Hematopoietic multipotent progenitor cell treated with erythropoietin and hydrocortisone succinate and interleukin-3 and kit ligand, for 8 days (in vitro differentiated cells): ENCODE results near the gene CLEC7A.
A peak's percentile ranks its signal among the peaks of the same experiment; 100 is the strongest.

Experiments
- DNase-seq: peaks from one replicate; pipeline ENCODE4 v3.0.0-alpha.2; 2015

CLEC7A gene

GRCh38 chr12:10088955-10089900 lies 40.8 kb downstream of the CLEC7A start:
- no peak for DNase-seq

GRCh38 chr12:10088031-10088430 lies 42.0 kb downstream of the CLEC7A start:
- DNase-seq, result no peak

GRCh38 chr12:10086387-10086786 lies 43.6 kb downstream of the CLEC7A start:
- DNase-seq, result no peak

DNA sequence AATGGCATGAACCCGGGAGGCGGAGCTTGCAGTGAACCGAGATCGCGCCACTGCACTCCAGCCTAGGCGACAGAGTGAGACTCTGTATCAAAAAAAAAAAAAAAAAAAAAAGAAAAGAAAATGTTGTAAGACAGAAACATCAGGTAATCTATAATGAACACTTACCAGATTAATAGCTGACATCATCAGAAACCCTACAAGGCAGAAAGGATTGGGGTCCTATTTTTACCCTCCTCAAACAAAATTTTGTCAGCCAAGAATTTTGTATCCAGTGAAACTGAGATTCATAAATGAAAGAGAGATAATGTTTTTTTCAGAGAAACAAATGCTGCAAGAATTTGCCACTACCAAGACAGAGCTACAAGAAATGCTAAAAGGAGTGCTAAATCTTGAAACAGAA lies 45.3 kb downstream of the CLEC7A start:
- no peak for DNase-seq

DNA sequence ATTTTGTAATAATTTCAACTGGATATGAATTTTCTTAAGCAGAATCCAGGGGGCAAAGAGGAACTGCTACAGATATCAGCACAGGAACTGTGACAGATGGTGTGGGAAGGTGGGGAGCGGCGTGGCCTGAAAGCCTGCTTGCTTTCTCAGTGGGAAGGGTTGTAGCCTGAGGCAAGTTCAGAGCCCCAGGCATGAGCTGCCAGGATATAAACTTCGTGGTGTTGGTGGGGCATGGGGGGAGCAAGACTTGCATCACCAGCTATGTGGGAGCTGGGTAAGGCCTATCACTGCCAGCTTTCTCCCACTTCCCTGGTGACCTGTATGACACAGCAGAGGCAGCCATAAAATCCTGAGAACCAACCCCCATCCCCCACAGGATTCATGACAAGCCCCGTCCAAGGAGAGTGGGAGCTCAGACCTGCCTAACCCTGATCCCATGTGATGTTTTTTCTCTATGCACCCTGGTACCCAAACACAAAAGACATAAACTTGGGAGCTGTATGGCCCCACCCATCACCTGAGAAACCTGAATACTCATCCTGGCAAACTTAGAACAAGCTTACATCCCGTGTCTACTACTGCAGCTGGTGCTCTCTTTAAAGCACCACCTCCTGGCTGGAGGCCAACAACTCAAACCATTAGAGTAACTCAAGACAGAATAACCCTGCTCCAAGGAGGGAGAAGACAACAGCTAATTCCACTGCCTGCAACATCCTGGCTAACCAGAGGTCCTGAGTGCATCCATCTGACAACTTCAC lies 47.7 kb downstream of the CLEC7A start:
- DNase-seq, result no peak

- no peak for DNase-seq
Observed at GRCh38 chr12:10075451-10075850, 54.5 kb downstream of the CLEC7A start.

- DNase-seq, result no peak
Observed at GRCh38 chr12:10073261-10073660, 56.7 kb downstream of the CLEC7A start.

- DNase-seq, result no peak
Observed at GRCh38 chr12:10072131-10072530, 57.9 kb downstream of the CLEC7A start.

DNA sequence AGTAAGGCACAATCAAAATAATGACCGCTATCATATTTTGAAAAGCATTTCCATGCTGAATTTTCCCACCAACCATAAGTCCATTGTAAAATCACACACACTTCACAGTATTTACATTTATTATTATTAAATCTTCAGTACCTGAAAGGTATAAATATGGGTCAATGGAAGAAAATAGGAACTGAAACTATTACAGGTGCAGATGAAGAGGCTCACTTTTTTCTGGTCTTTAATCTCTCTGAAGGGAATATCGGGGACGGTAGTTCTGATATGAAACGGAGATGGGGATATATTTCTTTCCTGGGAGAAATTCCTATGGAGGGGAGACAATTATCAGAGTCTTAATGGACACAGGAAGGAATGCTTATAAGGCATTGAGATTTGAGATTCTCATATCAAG lies 59.6 kb downstream of the CLEC7A start:
- DNase-seq, result no peak

DNA sequence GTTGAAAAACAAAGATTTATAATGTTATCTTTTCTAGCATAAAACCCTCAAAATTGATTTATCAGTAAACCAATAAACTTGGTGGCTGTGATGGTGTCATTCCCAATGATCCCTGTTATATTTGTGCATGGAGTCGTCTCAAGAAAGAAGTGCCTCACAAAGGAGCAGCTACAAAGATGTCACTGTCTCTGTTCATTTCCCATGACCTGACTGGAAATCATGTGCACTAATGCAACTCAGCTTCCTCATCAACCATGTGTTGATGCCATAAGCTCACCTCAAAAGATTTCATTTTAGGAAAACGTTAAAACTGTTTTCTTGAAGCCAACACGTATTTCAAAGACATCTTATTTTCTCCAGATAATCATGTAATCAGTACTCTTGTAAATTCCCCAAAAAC lies 60.0 kb downstream of the CLEC7A start:
- DNase-seq, result no peak

DNA sequence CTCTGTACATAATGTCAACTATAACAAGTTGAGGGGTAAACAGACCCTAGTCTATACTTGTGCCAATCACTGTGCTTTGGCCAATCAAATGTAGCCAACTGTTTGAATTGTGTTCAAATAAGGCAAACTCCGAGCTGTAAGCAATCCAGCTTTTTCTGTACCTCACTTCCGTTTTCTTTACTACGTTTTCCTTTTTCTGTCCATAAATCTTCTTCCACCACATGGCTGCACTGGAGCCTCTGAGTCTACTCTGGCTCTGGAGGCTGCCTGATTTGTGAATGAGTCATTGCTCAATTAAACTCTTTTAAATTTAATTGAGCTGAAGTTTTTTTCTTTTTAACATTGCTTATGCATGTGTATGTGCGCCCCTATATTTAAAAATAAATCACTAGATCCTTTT lies 60.9 kb downstream of the CLEC7A start:
- peak; percentile 9 for DNase-seq

GRCh38 chr12:10068644-10069043 lies 61.4 kb downstream of the CLEC7A start:
- peak; percentile 21 for DNase-seq

- peak; percentile 6 for DNase-seq
Observed at GRCh38 chr12:10067942-10068341, 62.1 kb downstream of the CLEC7A start.

- no peak for DNase-seq
Observed at GRCh38 chr12:10067264-10067663, 62.7 kb downstream of the CLEC7A start.
